NCI-H524 (cell line): Measurements from ENCODE around the gene WSB1.
A peak's percentile ranks its signal among the peaks of the same experiment; 100 is the strongest.
"Not testable (repeated sequence)": the region's sequence is repeated elsewhere in the genome, so short reads cannot be mapped to it uniquely, and the experiment has no call there.

Experiments
- DNase-seq, 2 experiments: peaks; one replicate each; lab custom pipeline; 2025; lab: John Stamatoyannopoulos, UW

WSB1 gene

DNA sequence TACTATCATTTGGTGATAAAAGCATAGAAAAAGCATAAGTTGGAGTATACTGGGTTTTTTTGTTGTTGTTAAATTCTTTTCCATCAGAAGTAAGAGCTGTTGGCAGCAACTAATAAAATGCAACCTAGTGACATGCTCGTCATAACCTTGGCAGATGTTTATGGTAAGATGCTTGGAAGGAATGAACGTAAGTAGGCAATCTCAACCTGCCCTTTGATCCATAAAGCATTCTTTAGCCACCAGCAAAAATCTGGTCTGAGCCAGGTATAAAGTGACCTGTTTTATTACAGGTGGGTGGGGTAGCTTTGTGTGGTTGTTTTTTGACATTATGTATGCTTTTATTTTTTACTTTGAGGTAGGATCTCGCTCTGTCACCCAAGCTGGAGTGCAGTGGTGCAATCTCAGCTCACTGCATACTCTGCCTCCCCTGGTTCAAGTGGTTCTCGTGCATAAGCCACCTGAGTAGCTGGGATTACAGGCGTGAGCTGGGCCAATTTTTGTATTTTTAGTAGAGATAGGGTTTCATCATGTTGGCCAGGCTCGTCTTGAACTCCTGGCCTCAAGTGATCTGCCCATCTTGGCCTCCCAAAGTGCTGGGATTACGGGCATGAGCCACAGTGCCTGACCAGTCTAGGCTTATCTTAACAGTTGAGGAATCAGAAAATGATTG lies 22.0 kb downstream of the WSB1 start:
- DNase-seq, result peak; percentile 41 to 49

DNA sequence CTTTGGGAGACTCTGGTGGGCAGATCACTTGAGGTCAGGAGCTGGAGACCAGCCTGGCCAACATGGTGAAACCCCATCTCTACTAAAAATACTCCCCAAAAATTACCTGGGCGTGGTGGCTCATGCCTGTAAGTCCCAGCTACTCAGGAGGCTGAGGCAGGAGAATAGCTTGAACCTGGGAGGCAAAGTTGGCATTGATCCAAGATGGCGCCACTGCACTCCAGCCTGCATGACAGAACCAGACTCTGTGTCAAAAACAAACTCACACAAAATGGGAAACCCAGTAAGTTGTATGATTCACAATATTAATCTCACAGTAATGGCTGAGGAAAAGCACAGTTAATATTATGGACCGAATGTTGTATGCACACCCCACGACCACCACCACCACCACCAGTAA lies 24.3 kb downstream of the WSB1 start:
- peak in 1 of 2 experiments; percentile 21 for DNase-seq

DNA sequence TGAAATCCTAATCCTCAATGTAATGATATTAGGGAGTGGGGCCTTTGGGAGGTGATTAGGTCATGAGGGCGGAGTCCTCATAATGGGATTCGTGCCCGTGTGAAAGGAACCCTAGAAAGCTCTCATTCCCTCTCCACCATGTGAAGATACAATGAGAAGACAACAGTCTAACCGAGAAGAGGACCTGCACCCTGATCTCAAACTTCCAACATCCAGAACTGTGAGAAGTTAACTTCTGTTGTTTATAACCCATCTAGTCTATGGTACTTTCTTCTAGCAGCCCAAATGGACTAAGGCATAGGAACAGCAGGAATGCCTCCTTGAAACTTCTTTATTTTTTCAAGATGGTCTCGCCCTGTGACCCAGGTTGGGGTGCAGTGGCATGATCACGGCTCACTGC lies 24.7 kb downstream of the WSB1 start:
- DNase-seq, result no peak

DNA sequence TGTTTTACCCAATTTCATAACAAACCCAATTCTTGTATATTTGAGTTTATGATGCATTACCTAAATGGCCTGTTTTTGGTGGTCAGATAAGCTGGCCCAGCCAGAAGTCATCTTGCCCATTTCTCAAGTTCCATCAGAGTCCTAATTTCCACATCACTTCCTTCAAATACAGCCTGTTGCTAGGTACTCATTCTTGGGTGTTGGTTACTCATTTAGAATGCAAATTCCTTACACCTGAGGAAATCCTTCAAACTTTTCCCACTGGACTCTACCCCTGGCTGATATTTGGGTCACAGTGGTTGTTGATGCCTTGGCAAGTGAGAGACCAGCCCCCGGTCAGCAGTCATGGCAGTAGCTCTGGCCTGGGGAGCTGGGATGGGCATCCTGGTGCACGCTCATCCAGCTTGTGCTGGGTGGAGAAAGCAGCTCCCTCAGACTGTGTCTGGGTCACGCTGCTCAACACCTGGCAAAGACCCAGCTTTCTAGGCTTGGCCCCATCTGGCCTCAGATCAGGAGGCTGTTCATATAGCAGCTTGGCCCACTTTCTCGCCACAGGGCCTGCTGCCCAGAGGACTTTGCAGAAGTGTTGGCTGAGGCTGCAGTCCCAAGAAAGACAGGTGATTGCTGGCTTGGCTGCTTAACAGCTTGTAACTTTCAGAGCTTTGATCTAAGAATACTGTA lies 25.8 kb downstream of the WSB1 start:
- peak; percentile 98 to 100 for DNase-seq

DNA sequence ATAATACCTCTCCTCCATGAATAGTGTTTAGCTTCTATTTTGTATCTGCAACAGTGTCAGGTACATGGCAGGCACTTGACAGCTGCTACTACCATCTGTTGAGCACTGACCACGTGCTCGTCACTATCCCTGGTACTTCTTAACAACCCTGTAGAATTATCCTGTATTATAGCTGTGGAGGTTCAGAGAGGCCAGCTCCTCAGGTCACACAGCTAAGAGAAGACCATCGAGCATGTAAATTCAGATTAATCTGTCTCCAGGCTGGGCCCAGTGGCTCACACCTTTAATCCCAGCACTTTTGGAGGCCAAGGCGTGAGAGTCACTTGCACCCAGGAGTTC lies 26.3 kb downstream of the WSB1 start:
- DNase-seq, result peak; percentile 98 to 100

DNA sequence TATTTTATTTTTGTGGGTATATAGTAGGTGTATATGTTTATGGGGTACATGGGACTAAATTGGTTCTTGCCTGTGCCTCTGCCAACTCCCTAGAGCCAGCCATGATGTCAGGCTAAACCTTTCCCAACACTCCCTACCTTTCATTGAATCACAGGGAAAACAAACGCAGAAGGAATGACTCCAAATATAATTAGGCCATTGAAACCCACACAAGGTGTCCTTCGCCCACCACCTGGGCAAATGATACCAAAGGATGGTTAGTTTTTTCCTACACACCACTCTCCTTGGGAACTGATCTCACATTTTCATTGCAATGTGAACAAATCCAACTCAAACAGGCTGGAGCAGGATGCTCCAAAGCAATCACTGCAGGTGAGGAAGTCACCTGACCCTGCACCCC lies 27.5 kb downstream of the WSB1 start:
- DNase-seq, result no peak

DNA sequence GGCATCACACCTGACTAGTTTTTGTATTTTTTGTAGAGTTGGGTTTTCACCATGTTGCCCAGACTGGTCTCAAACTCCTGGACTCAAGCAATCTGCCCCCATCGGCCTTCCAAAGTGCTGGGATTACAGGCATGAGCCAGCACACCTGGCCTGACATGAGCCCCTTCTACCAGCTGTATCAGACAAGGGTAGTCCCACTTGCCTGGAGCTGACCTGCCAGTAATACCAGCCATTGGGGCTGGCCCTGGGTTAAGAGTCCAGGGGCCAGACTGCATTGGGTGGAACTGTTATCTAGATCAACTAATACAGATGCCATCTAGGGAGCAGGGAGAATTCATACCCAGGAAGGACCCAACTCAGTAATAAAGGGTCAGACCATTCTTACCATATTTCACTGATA lies 28.1 kb downstream of the WSB1 start:
- no peak for DNase-seq

DNA sequence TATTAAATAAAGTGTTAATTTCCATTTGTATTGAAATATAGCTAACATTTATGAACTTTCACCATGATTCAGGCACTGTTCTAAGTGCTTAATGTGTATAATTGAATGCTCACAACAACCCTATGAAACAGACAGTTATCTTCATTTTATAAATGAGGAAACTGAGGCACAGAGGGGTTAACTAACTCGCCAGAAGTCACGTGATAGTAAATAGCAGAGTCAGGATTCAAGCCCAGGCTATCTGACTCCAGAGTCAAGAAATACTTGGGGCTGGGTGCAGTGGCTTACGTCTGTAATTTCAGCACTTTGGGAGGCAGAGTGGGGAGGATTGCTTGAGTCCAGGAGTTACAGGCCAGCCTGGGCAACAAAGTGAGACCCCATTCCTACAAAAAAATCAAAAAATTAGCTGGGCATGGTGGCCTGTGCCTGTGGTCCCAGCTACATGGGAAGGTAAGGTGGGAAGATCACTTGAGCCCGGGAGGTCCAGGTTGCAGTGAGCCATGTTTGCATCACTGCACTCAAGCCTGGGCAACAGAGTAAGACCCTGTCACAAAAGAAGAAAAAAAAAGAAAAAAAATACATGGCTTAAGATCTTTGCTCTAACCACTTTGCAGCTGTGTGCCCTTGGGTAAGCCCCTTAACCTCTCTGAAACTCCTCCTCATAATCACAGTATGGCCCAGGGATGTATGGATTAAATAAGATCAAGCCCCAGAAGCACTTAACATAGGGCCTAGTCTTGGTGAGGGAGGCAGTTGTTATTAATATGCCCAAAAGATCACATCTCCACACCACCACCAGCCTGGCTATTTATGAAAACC lies 29.0 kb downstream of the WSB1 start:
- DNase-seq, result no peak

DNA sequence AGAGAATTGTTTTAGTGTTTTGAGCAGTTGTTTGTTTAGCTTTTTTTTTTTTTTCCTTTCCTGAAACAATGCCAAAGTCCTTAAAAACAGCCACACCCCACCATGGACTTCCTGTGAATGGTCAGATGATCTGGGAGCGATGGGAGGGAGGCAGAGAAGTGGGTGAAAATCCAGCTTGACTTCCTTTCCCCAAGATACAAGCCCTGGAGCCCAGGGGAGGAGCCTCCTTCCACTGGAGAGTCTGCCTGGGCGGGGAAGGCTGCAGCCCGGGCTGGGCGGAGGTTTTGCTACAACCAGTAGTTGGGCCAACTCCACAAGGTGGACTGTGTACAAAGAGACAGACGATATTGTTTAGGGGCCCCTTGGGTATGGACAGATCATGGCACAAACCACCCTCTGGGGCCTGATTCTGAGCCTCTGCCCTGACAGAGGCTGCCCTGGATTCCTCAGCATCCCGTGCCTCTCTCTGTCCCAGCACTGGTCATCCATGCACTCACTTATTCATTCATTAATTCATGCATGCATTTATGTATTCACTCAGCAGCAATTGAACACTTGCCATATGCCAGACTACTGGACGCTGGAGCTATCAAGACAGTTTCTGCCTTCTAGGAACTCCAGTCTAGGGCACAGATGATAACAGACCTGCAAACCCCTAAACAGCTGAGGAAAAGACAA lies 29.8 kb downstream of the WSB1 start:
- DNase-seq, result no peak

DNA sequence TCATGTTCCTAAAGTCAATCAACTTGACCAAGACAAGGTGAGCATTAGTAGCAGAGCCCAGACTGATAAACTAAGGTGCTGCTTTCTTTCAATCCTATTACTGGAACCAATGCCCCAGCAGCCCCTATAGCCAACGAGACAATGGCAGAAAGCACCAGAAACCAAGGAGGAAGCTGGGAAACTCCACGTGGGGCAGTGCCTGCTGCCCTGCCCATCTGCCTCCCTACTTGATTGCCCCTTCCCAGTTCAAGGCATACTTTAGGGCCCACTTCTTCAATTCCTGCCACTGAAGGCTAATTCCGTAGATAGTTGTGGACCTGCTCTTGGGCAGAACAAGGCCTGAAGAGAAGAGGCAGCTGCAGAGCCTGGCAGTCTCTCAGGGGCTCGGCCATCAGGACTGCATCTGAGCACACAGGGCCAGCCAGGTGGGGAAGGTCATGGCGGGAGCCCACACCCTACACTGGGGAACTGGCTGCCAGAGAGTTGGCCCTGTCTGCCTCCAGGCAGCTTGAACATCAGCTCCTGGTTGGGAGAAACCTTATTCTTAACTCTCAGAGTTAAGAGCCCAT lies 30.9 kb downstream of the WSB1 start:
- DNase-seq, result no peak

DNA sequence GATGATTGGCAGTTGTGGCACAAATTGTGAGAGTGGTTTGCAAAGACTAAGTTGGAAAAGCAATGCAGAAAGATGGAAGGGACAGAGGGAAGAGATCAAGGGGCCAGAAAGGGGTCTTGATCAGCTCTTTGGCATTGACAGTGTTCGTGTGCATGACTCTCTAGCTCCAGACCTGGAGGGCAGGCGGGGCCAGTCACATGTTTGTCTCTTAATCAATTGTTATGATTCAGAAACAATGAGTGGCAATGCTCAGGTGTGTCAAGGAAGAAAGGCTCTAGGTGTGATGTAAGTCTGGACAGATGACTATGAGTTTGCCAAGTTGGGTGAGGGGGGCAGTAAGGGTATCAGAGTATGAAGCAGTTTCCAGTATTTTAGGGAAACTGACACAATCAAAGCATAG lies 32.1 kb downstream of the WSB1 start:
- no peak for DNase-seq

DNA sequence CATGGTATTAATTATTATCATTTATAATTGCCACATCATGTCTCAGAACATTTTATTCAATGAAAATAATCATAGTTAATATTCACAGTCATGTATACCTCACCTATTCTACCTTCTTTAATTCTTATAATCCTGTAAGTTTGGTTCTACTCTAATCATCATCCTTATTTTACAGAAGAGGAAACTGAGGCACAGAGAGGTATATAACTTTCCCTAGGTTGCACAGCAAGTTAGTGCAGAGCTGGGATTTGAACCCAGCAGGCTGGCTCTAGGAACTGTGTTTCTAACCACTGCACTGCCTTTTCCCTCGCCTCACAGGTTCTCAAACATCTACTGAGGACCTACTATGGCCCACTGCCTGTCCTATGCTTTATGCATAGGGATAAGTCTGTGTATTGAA lies 32.7 kb downstream of the WSB1 start:
- no peak for DNase-seq

DNA sequence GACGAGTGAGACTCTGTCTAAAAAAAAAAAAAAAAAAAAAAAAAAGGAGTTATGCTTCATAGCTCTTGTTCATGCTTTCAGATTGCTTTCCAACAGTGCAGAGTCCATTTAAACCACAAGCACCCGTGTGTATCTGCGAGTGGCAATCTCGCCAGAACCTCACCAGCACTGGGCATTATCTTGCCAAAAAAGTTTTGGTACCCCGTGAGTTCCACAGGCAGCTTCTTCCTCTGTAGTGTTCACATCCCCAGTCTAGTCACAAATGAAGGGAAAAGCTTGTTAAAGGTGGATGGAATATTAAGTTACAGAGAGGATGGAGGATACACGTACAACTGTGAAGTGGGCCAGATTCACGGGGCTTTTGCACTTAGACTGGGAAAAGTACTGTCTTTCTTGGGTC lies 33.5 kb downstream of the WSB1 start:
- DNase-seq, result no peak

DNA sequence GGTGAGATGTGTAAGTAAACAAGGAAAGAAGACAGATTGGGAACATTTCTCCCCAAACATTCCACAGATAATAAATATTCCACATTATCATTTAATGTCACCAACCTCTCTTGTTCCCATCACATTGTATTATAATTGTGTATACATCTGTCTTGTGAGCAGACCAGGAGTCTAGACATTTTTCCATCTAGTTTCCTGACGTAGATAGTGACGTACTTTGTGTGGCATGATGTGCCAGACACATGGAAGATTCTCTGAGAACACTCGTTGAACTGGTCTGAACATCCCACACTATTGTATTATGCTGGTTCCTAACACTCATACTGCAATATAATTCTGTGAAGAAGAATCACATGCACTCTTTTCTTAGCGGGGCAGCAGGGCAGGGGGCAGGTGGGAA lies 34.0 kb downstream of the WSB1 start:
- no peak for DNase-seq

DNA sequence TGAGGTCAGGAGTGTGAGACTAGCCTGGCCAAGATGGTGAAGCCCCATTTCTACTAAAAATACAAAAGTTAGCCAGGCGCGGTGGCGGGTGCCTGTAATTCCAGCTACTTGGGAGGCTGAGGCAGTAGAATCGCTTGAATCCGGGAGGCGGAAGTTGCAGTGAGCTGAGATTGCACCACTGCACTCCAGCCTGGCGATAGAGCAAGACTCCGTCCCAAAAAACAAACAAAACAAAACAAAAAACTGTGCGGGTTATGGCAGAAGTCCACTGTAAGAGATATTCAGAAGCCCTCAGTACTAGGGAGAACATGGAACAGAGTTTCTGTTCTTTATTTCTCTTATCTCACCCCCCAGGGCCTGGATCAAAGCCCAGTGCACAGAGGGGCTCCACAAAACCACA lies 34.8 kb downstream of the WSB1 start:
- not testable (repeated sequence) for DNase-seq

DNA sequence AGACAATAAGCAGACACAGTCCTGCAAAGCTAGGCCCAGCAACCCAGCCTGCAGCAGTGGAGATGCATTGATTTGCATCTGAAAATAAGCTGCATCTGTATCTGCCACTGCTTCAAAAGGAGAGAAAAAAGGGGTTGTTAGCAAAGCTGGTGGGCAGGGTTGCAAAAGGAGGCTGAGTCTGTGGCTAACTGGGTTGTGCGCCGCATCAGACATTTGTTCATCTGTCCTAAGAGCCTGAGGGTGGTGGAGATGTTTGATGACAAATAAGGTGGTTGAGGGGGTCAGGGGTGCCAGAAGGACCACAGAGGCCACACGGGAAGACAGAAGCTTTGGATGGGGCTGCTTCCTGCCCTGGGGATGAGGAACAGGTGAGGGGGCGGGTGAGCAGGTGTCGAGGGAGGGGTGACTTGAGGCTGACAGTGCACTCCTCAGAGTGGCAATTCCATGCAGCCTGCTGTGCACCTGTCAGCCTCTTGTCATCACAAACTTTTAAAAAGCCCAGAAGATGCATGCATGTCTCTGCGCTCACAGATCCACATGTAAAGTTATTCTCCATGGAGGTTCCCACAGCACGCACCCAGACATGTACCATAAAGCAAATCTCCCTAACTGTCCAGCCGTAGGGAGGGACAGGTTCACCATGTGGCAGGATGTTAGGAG lies 35.4 kb downstream of the WSB1 start:
- no peak for DNase-seq

DNA sequence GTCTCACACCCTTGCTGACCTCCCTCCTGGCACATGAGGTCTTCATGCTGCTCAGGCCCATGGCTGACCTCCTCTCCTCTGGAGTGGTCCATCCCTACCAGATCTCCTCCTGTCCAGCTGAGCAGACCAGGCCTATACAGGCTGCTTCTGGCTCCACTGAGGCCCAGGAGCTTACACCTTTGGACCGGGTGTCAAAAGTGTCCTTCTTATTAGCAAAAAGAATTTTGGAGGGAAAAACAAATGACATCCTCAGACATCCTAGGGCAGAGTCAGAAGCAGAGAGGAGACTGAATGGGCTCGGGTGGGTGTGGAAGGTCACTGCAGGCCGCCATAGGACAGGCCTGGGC lies 38.1 kb downstream of the WSB1 start:
- DNase-seq, result no peak

DNA sequence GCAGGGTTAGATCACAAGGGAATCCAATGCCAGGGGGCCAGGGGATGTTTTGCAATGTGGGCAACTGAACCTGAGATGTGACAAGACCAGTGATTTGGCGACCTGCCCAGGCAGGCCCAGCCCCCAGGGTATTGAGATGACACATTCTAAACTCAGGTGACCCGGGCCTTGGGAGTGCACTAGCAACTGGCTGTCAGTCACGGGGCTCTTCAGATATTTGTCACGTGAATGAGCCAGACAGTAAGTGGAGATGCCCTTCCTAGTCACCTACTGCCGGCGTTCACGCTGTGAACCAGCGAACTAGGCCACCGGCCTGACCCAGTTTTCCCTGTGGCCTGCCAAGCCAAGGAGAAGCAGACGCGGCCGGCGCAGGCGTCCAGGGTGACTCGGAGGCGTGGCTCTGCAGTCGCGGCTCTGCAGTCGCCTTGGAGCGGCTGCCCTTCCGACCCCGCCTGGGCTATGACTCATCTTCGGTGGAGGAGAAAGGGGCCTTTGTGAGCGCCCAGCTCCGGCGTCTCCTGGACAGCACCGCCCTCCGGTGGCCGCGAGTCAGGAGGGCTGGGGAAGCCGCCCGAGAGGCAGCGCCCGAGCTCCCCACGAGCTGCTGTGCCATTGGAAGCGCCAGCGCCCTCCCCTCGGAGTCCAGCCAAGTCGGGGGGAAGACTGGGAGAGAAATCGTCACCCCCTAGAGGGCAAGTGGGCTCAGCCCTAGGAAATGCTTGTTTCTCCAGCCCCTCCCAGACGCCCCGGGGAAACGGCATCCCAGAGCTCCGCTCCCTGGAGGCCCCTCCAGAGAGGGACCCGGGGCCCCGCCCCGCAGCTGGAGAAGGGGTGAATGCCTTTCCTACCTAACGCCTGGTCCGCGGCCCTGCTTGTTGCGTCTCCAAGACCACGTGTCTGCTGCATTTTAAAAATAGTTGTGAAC lies 38.8 kb downstream of the WSB1 start:
- DNase-seq, result peak; percentile 95 to 98

DNA sequence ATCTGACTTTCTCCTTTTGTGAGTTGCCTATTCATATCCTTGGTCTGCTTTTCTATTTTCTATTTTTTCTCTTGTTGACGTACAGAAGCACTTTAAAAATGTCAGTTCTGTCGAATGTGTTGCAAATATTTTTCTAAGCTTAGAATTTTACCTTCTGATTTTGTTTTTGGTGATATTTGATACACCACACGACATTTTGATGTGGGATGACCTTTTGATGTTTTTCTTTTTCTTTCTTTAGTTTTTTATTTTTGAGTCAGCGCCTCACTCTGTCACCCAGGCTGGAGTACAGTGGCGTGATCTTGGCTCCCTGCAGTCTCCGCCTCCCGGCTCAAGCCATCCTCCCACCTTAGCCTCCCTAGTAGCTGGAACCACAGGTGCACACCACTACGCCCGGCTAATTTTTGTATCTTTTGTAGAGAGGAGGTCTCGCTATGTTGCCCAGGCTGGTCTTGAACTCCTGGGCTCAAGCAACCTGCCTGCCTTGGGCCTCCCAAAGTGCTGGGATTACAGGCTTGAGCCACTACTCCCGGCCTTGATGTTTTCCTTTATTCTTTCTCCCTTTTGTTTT lies 39.6 kb downstream of the WSB1 start:
- DNase-seq, result no peak

DNA sequence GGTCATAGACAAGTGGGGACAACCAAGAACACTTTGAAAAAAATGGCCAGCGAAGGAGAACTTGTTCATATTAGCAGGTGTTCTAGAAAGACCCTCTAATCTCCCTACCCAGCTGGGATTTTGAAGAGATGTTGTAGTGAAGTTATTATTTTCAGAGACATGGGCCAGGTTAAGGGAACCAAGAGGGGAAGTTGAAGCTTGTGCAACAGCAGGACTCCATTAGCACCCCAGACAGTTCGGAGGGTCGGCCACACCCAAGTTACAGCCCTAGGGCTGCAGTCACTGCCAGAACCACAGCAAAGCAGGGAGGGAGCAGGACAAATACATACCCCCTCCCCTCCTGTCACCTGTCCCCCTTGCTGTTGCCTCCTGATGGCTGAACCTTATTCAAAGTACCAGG lies 42.3 kb downstream of the WSB1 start:
- DNase-seq, result no peak
